SK-N-DZ (cell line): ENCODE results near the gene PRKAG1.

Source experiments
- DNase-seq: peaks from one replicate; pipeline ENCODE4 v3.0.0-alpha.2; 2015; ENCODE audit warnings: low spot score

PRKAG1 gene

DNA sequence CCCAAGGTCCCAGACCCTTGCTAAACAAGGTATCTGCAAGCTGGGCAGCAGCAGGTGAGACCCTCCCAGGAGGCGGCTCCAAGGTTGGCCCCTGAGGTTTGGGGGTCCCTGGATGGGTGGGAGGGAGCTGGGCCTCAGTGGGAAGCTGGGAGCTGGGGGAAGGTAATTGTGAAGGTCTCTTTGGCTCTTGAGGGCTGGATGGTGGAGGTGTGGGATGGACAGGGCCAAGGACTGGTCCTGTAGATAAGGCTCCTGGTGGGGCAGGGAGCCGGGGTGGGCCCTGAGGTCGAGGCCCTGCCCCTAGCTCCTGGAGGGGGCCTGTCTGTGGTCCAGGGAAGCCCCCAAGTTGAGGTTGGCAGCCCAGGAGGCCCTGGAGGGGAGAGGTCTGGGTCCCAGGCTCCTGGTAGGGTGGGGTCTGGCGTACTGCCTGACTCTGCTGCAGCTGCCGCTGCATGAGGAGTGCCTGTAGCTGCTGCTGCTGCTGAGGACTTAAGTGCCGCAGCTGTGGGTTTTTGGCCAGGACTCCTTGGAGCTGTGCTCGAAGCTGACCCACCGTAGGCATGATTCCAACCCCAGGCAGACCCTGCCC, 13.1 kb upstream of the PRKAG1 start:
- no peak for DNase-seq

DNA sequence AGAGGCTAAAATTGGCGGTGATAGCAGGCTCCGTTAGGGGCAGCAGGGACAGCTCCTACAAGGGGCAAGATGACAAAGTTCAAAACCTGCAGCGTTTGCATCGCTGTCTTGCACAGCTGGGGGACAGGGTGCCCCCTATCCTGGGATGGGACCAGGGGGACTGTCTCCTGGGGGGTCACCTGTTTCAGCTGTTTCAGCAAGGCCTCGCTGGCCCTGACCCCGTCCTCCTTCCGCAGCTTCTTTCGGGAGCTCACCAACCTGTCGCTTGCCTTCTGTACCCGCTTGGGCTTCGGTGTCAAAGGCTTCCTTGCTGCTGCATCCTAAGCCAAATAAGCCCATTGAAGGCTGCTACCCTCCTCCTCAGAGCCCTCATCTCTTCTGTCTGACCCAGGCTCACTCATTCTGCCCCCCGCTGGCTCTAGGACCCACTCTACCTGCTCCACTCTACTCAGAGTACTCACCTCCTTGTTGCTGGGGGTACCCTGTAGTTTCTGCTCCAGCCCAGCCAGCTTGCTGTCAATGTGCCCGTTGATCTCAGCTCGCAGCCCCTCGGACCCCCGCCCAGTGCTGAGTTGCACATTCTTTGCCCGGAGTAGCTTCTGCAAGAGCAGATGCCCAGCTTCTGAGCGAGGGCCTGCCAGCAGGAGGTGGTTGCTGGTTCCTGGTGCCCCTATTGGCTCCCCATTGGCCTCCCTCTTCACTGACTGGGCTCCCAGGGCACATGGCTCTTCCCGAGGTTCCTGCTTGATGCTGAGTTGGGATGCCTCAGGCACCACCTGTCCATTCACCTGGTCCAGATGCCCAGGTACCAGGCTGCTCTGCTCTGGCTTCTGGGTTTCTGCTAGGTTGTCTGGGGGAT, 12.4 kb upstream of the PRKAG1 start:
- DNase-seq = no peak

DNA sequence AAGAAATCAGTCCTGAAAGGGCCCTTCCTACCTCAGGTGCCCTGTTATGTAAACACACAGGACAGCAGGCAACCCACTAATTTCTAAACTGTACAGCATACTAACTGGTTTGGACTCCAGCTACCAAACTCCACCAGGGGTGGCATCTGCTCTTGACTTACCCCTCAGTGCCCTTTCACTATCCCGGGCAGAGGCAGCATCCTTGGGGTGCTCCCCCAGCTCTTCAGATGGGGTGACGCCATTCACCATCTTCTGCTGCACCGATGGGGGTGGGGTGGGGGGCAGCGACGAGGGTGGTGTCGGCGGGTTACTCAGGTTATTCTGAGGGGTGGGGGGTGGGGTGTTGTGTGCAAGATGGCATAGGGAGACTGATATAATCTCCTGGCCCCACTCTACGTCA, 11.5 kb upstream of the PRKAG1 start:
- DNase-seq = no peak

DNA sequence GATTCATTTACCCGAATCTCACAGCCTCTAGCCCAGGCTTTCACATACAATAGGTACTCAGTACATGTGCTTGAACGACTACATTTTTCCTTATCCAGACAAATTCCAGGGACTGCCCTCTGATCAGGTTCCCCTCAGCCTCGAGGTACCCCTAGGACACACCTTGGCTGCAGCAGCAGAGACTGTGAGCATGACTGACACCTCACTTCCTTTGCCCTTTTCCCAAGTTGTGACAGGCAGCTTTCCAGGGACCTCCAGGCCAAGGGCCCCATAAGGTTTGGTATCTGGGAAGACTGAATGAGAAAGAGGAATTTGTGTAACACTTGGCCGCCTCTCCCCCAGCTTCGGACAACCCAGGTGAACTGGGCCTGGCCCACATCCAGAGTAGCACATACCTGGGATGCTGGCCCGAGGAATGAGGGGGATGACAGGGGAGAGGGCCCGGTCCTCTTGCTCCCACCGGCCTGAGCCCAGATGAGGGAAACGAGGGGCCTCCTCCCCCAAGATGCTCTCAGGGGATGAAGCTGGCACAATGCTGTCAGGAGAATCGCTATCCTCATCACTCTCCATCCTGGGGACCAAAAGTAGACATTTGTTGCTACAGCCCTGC, 10.2 kb upstream of the PRKAG1 start:
- DNase-seq = no peak

DNA sequence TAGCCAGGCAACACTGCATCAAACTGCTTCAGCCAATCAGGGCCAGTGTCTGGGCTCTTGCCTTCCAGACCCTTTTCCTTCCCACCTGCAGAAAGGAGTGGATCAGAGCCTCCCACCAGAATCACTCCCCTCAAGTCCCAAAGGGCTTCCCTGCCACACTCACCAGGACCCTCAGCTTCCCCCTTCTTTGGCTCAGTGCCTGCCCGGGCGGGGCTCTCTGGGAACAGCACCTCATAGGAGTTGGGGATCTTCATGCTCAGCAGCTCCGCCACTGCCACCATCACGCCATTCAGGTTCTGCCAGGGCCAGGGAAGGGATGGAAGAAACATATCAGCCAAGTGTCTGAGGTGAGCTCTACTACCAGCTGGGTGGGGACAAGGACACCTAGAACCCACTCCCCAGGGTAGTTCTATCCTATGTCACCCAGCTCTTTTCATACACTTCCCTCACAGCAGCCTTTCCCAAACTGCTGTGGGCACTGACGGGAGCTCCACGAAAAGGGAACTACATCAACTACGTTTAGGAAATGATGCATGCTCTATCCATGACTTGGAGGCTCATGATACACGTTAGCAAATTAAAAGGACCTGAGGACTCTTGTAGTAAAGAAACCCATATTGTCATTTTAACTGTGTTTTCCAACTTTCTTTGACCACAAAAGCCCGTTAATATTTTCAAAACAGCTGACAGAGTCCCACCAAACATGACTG, 9.4 kb upstream of the PRKAG1 start:
- DNase-seq = no peak

DNA sequence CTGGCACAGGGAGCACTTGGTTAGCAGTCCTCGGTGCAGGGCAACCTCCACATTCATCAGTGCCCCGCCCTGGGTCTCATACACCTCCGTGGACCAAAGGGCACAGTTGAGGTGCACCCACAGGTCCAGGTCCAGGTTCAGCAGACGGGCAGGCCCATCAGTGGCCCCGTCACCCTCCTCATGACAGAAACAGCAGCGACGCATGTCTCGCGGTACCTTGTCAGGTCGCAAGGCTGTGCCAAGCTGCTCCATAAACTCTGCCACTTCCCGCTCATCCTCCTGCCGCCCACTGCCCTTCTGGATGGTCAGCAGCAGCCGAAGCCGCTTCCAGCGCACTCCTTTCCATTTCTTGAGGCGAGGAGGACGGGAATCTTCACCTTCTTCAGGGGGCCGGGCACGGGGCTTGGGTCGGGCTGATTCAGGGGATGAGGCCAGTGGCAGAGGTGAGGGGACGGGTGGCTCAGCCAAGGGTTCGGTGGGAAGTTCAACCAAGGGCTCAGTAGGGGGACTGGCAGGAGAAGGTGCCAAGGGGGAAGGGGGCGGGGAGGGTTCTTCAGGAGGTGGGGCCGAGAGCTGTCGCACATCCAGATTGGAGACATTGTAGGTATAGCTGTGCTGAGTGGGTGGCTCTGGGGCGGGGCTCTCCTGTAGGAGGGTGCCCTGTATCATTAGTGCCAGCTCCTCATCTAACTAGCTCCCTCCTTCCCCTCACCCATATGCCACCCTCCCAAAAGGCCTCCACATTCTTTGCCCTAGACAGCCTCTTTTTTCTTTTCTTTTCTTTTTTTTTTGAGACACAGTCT, 8.3 kb upstream of the PRKAG1 start:
- no peak for DNase-seq

DNA sequence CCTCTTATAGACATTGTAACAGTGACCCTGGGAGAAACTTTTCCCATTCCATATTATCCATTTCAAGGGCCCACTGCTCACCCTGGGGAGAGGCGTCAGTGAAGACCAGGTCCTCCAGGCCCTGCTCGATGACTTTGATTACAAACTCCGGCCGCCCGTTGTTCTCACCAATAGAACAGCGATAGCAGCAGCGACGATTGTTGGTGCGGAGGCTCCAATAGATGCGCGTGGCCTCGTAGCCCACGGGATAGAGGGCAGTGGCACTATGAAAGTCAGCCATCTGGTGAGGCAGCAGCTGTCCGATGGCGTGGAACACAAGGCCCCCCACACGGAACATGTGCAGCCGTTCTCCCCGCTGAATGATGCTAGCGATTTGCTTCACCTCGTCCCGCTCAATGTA, 7.5 kb upstream of the PRKAG1 start:
- DNase-seq = no peak

DNA sequence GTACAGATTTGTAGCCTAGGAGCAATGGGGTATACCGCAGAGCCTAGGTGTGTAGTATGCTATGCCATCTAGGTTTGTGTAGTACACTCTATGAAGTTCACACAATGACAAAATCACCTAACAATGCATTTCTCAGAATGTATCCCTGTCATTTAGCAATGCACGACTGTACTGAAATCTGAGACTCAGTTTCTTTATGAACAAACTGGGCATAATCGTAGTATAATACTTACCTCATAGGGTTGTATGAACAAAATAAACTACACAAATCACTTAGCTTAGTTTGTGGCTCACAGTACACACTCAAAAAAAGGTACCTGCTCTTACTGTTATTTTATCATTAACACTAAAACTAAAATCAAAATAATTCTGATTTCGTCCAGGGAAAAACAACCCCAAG, 6.9 kb upstream of the PRKAG1 start:
- no peak for DNase-seq

DNA sequence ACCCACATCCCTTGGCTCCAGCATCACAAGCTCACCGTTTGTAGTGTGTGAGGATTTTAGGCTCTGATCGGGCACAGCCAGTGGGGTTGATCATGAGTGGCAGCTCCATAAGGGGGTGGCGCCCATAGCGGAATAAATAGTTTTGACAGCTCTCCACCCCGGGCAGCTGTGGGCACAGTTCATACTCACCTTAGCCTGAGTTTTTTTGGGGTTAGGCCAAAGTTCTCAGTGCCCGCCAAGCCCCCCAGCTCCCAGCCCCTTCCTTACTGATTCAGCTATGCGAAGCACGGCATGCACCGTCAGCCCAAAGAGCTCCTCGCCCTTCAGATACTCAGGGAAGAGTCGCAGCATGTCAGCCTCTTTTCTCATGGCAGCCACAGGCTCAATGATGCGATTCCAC, 6.0 kb upstream of the PRKAG1 start:
- DNase-seq = no peak

DNA sequence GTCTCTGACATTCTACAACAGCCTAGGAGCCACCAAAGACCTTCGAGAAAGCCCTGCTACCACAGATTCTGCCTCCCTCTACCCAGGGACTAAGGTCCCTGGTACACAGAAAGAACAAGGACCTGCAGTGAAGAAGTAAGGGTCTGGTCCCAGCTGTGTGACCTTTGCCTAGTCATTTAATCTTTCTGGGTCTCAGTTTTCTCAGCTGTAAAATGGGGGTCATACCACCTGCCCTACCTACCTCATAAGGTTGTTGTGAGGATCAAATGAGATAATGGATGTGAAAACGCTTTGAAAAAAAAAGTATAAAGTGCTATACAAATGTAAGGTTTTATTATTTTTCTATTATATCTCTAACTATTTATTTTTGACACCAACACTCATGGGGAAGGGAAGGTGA, 5.2 kb upstream of the PRKAG1 start:
- DNase-seq = no peak

DNA sequence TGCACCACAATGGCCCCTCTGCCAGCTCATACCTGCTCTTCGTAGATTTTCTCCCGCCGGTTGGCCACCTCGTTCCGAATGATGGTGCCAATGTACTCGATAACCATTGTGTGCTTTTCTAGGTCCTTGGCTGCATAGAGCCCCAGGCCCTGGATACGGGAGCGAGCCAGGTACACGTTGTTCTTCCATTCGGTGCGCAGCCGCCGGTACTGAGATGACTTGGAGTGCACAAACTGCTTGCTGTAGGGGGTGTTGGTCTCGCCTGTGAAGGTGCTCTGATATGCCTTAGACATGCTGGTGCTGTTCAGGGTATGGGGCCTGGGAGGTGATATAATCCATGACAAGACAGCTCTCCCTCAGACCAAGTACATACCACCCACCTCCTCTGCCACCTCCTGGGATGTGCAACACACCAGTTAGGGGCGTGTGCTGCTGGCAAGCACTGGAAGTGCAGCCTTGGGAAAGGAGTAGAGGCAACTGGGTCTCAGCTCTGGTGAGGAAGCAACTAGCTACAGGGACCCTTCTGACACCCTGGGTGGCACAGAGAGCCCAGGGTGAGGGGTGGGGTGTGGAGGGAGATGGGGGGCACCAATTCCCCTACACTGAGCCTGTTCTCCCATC, 4.1 kb upstream of the PRKAG1 start:
- no peak for DNase-seq

DNA sequence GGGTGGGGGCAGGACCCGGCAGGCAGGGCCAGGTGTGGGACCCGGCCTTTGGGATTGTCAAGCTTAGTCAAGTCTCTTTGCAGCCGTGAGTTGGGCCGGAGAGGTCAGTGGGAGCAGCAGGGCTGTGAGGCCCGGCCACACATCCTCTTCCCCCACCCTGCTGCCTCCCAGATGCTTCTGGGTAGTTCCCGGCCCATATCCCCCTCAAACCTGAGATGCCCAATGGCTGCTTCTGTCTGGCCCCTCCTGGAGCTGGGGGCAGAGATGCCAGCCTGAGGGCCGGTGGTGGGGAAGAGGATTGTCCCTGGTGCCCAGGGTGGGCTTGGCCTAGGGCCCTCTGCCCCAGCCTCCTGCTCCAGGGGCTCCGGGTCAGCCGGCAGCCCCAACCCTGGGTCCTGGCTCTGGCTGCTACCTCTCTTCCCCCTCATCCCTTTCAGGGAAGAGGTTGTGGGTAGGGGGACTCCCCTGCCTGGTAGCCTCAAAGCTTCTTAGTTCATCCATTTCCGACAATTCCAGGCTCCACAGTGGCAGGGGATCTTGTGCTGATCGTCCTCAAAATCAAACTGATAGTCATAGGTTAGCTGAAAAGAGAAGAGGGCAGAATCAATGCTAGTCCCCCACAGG, 2.8 kb upstream of the PRKAG1 start:
- no peak for DNase-seq

DNA sequence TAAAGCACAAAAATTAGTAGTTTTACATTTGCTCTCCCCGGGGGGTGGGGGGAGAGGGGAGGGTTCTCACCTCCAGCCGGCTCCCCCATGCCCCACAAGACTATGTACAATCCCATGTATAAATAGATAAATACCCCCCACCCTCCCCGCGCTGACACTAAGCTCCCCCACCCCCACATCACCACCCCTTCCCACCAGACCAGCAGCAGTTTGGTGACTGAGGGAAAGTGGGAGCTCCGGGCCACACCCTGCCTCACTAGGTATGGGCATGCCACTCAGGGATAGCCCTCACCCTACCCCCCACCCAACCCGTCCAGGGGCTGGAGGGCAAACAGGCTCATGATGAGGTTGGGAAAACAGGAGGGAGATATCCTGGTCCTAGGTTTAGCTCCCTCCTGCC, 1.9 kb upstream of the PRKAG1 start:
- no peak for DNase-seq

DNA sequence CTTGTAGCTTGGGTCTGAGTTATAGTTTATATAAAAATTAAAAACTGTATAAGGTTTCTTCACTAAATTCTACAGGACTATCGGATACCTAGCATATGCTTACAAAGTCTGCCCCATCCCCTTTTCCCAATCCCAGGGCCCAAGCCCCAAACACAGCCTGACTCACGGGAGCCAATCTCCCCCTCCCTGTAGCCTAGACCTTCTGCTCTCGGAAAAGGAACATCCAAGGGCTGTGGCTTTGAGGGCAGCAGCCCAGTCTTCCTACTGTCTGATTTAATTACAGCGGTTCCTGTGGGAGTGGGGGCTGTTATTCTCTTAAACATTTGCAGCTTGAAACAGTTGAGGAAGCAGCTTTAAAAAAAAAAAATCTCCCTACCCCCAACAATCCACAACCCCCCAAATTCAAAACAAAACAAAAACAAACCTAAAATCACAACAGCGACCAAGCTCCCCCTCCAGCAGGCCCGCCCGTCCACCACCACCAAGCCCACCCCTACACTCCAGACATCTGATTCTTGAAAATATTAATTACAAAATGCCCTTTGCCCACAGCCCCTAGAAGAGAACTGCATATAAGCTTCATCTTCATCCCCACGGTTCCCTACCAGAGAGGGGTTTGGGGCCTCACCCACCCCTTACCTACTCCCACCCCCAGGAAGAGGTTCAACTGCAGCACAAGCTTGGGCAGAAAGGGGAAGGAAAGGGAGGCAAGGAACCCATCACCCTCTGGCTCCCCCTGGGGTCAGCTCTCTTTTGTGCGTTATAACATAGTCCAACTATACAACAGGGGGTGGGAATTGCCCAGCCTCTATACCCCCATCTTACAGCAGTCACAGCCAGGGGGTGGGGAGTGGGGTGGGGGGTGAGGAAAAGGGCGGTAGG, 1.1 kb upstream of the PRKAG1 start:
- peak; percentile 71 for DNase-seq

DNA sequence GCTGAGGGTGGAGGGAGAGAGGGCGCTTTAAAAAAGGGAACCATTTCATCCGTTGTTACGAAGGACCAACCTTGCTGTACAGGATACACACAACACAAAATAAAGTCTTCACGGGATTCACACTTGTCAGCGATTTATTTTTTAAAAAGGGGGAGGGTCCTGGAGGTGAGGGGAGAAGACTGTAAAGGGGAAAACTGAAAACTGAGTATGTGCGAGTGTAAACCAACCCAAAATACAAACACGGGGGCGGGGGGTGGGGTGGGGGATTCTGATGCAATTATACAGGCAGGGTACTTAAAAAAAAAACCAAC, 499 bp upstream of the PRKAG1 start:
- no peak for DNase-seq

DNA sequence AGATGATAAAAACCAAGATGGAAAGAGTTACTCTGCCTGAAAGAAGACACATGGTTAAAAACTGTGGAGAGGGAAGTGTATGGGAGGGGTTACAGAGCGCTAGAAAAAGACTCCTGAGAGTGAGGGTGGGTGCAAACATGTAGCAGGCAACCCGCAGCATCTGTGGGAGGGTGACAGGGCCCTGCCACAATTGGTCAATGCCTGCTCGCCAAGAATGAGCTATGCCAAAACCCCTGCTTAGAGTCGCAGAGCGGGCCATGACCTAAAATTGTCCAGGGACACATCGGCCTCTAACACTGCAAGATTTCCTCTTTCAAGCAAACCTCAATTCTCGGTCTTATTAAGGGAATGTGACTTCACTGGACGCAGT, 700 bp downstream of the PRKAG1 start:
- DNase-seq = no peak

DNA sequence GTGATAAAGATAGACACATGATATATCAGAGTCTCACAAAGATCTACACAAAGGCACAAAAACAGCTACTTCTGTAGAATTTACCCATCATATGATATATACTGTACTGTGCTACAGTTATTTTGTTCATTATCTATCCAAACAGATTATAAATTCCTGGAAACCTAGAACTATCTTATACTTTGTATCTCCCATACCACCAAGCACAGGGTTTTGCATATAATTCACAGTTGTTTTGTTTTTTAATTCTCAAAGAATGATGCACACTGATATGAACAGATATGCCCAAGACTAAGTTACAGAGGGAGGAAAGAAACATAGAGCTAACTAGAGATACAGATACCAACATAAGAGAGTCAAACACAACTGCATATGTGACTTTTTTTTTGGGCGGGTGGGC, 3.4 kb downstream of the PRKAG1 start:
- no peak for DNase-seq

DNA sequence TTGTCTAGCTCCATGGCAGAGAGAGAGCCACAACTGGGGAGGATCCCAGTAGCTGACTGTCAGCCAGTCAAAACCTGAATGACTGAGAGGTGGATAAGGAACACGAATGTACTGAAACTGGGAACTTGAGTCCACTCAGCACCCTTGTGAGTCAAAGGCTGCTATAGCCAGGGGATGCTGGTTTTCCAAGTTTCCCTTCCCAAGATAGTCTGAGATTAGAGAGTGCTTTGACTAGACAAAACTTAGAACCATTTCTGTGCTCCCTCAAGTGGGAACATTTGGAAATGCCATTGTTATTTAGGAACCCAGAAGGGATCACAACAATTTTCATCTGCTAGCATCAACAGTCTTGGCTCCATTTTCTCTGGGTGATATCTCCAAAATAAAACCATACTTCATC, 4.0 kb downstream of the PRKAG1 start:
- DNase-seq = no peak

DNA sequence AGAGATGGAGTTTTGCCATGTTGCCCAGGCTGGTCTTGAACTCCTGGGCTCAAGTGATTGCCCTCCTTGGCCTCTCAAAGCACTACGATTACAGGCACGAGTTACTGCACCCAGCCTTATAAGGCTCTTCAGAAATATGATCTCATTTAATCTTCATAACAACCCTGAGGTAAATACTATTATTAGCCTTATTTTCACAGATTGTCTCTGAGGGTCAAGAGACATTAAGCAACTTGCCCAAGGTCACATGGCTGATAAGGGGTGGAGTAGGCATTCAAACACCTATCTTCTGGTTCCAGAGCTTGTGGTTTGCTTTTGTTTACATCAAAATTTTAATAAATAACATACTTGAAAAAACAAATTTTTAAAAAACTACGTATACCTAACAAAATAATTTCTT, 5.1 kb downstream of the PRKAG1 start:
- no peak for DNase-seq

DNA sequence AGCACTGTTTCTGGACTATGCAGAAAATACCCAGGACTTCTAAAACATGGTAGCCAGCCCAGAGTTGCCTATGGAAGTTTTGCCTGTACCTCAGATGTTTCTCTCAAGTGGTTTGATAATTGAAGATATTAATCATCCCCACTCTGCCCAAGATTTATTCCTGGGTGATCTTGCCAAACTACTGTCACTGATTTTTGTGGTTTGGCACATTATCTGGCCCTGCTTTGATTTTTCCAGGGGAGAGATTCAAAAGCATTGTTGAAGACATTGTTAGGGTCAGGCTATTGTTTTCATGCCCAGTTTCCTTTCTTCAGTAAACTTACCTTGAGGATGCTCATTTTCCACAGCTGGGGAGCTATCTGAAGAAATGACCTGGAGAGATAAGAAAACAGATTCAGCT, 5.8 kb downstream of the PRKAG1 start:
- DNase-seq = no peak
